Right lobe of liver (tissue), 4 donors: ENCODE data around the gene GPS1.

Experiments
- POLR2A ChIP-seq: fragments of 450-650 bp; IDR thresholded peaks from one replicate; pipeline ENCODE4 v1.6.1; 2017; ENCODE audit warnings: antibody characterized with exemption, mild to moderate bottlenecking
- TF ChIP-seq, protein P1 (sequence below), 4 donors: fragments of 200-600 bp in 3 of 4; fragments of 450-650 bp in 1 of 4; IDR thresholded peaks; one replicate each; pipeline versions ENCODE4 v1.5.1 to v1.8.0; 2016 to 2022; ENCODE audit warnings: antibody characterized with exemption in 4 of 4, mild to moderate bottlenecking in 2 of 4
- donor health status: DM: no; HTN: no; CAD: no.
- donor health status: DM: no; HTN: no; CAD: no.
- donor health status: DM: no; HTN: yes; CAD: no.

DNA sequence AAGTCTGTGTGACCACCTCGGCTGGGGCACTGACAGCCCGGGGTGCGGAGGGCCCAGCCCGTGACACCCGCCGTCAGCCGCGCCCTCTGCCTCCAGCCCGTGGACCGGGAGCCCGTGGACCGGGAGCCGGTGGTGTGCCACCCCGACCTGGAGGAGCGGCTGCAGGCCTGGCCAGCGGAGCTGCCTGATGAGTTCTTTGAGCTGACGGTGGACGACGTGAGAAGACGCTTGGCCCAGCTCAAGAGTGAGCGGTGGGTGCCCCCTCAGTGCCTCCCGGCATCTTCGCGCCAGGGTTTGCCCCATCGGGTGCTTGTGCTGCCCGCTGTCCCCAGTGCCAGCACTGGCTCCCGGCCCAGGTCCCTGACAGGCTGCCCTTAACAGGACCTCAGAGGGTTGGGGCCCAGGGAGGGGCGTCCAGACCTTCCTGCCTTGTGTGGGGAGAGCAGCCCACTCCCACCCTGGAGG, 42.7 kb upstream of the GPS1 start:
- TF ChIP-seq, protein P1, sequence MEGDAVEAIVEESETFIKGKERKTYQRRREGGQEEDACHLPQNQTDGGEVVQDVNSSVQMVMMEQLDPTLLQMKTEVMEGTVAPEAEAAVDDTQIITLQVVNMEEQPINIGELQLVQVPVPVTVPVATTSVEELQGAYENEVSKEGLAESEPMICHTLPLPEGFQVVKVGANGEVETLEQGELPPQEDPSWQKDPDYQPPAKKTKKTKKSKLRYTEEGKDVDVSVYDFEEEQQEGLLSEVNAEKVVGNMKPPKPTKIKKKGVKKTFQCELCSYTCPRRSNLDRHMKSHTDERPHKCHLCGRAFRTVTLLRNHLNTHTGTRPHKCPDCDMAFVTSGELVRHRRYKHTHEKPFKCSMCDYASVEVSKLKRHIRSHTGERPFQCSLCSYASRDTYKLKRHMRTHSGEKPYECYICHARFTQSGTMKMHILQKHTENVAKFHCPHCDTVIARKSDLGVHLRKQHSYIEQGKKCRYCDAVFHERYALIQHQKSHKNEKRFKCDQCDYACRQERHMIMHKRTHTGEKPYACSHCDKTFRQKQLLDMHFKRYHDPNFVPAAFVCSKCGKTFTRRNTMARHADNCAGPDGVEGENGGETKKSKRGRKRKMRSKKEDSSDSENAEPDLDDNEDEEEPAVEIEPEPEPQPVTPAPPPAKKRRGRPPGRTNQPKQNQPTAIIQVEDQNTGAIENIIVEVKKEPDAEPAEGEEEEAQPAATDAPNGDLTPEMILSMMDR (IDR thresholded peaks at IDR 0.05) = no peak
- TF ChIP-seq POLR2A = no peak
